ENCODE results near the gene CRYBA4.

The CRYBA4 gene

GRCh38 chr22:26621663-26622062 lies at the start of gene CRYBA4:
TSS of gene CRYBA4 (plus strand) at chr22:26621963. CDS start at chr22:26622597, 634 bp downstream.
- no peak for FAIRE-seq

- no peak for FAIRE-seq
Observed at GRCh38 chr22:26573026-26573662, 48.6 kb upstream of the CRYBA4 start.

DNA sequence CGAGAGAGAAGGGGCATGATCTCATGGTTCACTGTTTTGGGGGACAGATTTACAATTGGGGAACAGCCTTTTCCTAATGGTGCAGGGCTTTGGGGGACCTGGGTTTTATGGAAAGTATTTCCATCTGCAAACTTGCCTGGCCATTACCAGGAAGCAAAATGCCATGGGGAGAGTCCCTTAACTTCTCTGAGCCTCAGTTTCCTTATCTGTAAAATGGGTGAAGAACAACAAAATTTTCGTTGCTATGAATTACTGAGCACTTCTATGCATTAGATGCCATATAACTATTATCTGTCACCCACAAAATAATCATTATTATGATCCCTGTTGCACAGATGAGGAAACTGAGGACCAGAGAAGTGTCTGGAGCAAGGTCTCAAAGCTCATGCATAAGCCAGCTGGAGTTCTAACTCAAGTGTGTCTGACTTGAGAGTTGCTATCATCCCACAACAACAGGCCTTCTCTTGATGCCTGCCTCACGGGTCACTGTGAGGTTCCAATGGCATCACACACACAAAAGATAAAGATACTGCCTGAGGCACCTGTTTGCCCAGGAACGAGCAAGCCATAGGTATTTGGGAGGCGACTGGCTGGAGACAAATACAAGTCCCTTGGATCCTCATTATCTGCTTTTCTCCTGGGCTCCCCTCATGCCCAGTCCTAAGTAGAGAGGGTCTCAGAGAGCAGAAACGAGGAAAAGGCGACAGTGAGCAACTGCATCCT lies 47.6 kb upstream of the CRYBA4 start:
- FAIRE-seq: no peak

- no peak for FAIRE-seq
Observed at GRCh38 chr22:26576026-26576680, 45.6 kb upstream of the CRYBA4 start.

- FAIRE-seq: no peak
Observed at GRCh38 chr22:26577081-26577480, 44.7 kb upstream of the CRYBA4 start.

DNA sequence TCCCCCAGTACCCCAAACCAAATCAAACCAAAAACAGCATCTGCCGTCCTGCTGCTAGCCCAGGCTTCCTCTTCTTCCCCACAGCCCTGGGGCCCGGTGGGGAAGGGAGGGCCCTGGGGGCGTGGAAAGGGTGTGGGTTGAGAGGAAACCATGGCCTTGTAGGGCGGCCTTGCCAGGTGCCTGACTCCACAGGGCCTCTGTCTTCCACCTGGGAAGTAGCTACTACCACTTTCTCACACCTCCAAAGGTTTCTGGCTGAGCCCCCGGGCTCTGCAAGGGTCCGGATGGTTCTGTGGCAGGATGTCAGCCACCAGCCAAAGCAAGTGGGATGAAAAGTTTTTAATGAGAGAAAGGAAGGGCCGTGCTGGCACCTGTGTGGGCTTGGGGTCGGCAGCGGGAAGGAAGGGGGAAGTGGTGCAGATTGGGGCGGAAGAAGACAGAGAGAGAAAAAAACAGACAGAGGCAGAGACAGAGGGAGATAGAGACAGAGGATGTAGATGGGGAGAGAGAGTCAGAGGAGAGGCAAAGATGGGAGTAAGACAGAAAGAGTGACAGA lies 42.4 kb upstream of the CRYBA4 start:
- no peak for FAIRE-seq

DNA sequence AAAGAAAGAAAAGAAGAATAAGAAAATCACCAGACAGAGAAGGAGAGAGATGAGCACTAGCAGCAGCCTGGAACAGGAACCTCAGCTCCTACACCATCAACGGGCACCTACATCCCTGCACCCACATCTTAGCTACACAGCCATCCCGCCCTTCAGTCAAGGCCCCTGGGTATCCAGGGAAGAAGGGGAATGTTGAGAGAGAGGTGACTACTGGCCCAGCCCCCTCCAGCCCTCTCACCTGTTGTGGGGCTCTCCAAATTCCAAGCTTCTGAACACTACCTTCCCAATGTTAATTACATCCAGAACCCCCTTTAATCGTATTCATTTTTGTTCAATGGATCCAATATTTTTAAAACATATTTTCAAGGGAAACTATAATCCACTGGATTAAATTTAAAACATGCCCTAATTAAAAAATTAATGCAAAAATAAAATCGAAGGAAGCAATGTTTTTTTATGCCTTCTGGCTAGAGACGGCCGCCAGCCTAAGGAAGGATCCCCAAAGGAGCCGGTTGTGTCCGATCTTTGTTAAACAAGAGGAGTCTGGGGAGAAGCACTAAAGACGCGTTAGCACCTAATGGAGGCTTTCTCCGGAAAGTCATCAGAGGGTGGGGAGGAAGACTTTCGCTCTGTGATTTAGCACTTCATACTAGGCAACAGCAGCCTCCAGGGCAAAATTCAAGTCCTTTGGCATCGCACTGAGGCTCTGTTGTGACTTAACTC lies 41.4 kb upstream of the CRYBA4 start:
- FAIRE-seq: no peak

- no peak for FAIRE-seq
Observed at GRCh38 chr22:26581026-26581425, 40.7 kb upstream of the CRYBA4 start.

- no peak for FAIRE-seq
Observed at GRCh38 chr22:26581633-26582168, 40.1 kb upstream of the CRYBA4 start.

- FAIRE-seq: no peak
Observed at GRCh38 chr22:26584010-26584409, 37.8 kb upstream of the CRYBA4 start.

DNA sequence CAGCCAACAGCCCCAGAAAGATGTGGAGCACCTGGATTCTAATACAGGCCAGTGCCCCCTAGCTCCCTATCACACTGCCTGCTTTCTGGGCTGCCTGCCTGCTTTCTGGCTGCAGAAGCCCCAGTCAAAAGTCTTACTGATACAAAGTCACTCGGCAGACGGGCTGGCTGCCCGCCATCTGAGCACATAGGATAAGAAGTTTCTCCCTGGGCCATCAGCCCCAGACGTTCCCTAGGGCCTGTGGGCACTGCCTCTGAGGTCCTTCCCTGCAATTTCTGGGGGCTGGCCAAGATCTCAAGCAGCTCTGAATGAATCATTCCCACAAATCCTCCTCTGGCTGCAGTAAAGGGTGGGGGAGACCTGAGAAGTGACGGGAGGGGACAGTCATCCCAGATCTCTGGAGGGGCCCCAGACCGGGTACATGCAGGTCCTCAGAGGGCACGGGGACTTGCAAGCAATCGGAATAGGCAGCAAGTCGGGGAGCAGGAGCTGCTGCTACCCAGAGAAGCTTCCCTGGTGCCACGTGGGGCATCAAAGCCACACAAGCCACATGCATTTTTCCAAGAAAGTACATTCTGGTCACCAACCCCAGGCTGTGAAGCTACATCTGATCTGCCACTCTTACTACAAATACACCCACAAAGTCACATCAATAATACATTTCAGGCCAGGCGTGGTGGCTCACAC lies 36.5 kb upstream of the CRYBA4 start:
- no peak for FAIRE-seq

DNA sequence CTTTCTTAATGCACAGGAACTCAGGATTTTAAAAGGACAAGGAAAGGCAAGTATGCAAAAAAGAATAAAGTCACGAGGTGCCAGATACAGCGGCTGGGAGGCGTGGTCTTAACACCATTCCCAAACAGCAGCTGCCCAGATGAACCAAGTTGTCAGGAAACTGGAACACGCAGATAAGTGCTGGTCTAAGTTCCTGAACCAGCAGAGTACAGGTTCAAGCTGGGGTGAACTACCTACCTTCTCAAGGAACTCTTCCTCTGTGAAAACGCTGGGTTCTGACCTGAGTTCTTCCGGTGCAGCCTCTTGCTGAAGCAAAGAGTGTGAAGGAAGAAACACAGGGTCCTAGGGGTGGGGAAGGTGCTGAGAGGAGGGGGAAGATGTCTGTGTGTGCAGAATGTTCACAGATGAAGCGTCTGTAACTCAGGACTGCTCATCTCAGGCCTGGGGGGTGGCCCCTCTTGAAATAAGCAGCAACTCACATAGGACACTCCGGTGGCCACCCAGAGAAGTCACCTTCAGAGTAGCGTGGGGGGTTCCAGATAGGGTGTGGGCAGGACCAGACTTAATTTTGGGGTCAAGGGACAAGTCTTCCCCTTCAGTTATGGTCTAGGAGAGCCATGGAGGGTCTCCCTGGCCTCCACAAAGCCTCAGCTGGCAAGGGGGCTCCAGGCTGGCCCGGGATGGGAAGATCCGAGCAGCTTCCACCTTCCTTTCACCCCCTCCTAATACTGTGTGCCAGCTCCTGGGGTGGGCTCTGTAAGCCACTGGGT lies 35.0 kb upstream of the CRYBA4 start:
- no peak for FAIRE-seq

GRCh38 chr22:26587991-26588613 lies 33.7 kb upstream of the CRYBA4 start:
- no peak for FAIRE-seq

DNA sequence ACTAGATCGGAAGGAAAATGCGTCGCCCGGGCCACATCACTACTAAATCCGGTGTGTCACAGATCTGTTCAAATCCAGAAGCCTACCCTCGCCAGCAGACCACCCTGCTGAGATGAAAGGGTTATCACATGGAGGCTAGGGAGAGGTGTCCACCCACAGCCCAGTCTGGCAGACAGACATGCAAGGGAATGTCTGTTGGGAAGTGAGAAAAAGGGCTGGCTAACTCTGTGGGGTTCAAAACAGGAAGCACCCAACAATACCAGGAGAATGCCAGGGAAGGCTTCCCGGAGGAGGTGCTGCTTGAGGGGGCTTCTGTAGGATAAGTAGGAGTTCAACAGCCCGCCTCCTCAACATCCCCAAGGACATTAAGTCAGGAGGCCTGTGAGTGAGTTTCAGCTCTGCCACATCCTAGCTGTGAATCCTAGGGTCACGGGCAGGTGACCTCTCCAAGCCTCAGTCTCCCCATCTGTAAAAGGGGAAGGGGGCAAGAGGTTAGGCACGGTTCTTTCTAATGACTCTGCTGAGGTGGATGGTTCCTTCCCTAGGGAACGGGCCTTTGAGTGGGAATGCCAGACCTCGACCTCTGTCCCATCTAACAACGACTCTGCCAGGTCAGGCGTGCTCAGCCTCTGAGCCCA lies 32.9 kb upstream of the CRYBA4 start:
- FAIRE-seq: no peak

- no peak for FAIRE-seq
Observed at GRCh38 chr22:26589367-26589844, 32.4 kb upstream of the CRYBA4 start.

GRCh38 chr22:26589845-26590736 lies 31.7 kb upstream of the CRYBA4 start, which contains the start of gene TPST2:
TSS of gene TPST2 (minus strand) at chr22:26590132. CDS start at chr22:26541630, 48,502 bp downstream.
- no peak for FAIRE-seq

- FAIRE-seq: no peak
Observed at GRCh38 chr22:26592421-26592891, 29.3 kb upstream of the CRYBA4 start.

- FAIRE-seq: no peak
Observed at GRCh38 chr22:26593763-26594162, 28.0 kb upstream of the CRYBA4 start.

GRCh38 chr22:26597026-26597425 lies 24.7 kb upstream of the CRYBA4 start:
- FAIRE-seq: no peak

Data from islet of Langerhans (tissue), 1 donor.